Parathyroid adenoma (tissue), 2 donors: ENCODE results near the gene RNF144A.

Source experiments
- H2AFZ ChIP-seq: fragments of 300-600 bp; sonication (generic); one replicate; pipeline ENCODE4 v1.7.0; 2017; ENCODE audit warnings: antibody characterized with exemption, mild to moderate bottlenecking
- H3K27ac ChIP-seq: fragments of 300-600 bp; sonication (generic); one replicate; pipeline ENCODE4 v1.7.0; 2017
- H3K27me3 ChIP-seq: fragments of 300-600 bp; sonication (generic); one replicate; pipeline ENCODE4 v1.7.0; 2017; ENCODE audit warnings: low read length; ENCODE audit not compliant: control insufficient read depth, insufficient read depth
- H3K36me3 ChIP-seq: fragments of 300-600 bp; sonication (generic); one replicate; pipeline ENCODE4 v1.7.0; 2017; ENCODE audit warnings: low read length; ENCODE audit not compliant: control insufficient read depth, insufficient read depth
- H3K4me1 ChIP-seq: fragments of 300-600 bp; sonication (generic); one replicate; pipeline ENCODE4 v1.7.0; 2017; ENCODE audit warnings: control low read depth
- H3K4me2 ChIP-seq: fragments of 300-600 bp; sonication (generic); one replicate; pipeline ENCODE4 v1.7.0; 2017; ENCODE audit warnings: low read length
- H3K4me3 ChIP-seq: fragments of 300-600 bp; sonication (generic); one replicate; pipeline ENCODE4 v1.7.0; 2017; ENCODE audit warnings: low read depth, low read length
- H3K79me2 ChIP-seq: fragments of 300-600 bp; sonication (generic); one replicate; pipeline ENCODE4 v1.7.0; 2017; ENCODE audit warnings: control low read depth
- H3K9ac ChIP-seq: fragments of 300-600 bp; sonication (generic); one replicate; pipeline ENCODE4 v1.7.0; 2017; ENCODE audit warnings: mild to moderate bottlenecking
- H3K9me3 ChIP-seq: fragments of 300-600 bp; sonication (generic); one replicate; pipeline ENCODE4 v1.7.0; 2017; ENCODE audit warnings: low read length; ENCODE audit not compliant: control insufficient read depth
- TF ChIP-seq, protein P1 (sequence below): fragments of 300-600 bp; sonication (generic); IDR thresholded peaks from one replicate; pipeline ENCODE4 v1.7.0; 2017; ENCODE audit warnings: antibody characterized with exemption, mild to moderate bottlenecking
- donor health status: primary hyperparathyroidism.

Gene RNF144A

DNA sequence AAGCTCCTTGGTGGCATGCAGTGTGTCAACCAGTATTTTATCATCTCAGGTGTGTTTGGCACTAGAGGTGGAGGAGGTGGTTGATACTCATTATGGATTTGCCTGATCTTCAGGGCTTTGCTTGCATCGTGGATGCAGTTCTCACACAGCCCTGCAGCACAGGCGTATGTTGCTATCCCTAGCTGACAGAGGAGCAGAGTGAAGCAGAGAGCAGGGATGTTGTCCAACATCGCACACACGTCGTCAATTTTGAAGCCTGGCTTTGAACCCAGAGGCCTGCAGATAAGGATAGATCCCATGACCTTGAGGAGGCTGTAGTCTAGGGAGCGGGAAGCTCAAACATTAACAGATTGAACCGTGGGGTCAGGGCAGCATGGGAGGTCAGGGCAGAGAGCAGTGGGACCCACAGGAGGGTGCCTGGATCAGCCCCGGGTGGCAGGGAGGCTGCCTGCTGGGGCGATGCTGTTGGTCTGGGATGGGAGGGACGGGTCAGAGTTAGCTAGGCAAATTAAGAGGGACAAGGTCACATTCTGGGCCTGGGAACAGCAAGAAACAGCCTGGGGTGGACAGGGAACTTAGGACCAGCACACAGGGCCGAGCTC, 4.2 kb downstream of the RNF144A start:
- H3K27me3 ChIP-seq, result no peaks in the 10 kb centered on the region
- H3K4me3 ChIP-seq, result no peak overlapping the region
- TF ChIP-seq, protein P1, sequence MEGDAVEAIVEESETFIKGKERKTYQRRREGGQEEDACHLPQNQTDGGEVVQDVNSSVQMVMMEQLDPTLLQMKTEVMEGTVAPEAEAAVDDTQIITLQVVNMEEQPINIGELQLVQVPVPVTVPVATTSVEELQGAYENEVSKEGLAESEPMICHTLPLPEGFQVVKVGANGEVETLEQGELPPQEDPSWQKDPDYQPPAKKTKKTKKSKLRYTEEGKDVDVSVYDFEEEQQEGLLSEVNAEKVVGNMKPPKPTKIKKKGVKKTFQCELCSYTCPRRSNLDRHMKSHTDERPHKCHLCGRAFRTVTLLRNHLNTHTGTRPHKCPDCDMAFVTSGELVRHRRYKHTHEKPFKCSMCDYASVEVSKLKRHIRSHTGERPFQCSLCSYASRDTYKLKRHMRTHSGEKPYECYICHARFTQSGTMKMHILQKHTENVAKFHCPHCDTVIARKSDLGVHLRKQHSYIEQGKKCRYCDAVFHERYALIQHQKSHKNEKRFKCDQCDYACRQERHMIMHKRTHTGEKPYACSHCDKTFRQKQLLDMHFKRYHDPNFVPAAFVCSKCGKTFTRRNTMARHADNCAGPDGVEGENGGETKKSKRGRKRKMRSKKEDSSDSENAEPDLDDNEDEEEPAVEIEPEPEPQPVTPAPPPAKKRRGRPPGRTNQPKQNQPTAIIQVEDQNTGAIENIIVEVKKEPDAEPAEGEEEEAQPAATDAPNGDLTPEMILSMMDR, result no peak
- H3K36me3 ChIP-seq, result no peaks in the 10 kb centered on the region
- H3K27ac ChIP-seq, result peak overlapping the region; percentile 79
- H3K9me3 ChIP-seq, result no peaks in the 10 kb centered on the region
- H2AFZ ChIP-seq, result peak overlapping the region; percentile 17
- no peak overlapping the region for H3K9ac ChIP-seq
- H3K79me2 ChIP-seq, result peaks cover 35% of the 10 kb centered on the region
- no peak overlapping the region for H3K4me2 ChIP-seq
- H3K4me1 ChIP-seq, result peaks cover 70% of the 10 kb centered on the region

- H3K4me3 ChIP-seq, result no peak overlapping the region
- H3K4me1 ChIP-seq, result peaks cover 74% of the 10 kb centered on the region
- no peak overlapping the region for H3K9ac ChIP-seq
- H3K36me3 ChIP-seq, result no peaks in the 10 kb centered on the region
- no peak overlapping the region for H3K4me2 ChIP-seq
- peak overlapping the region; percentile 17 for H2AFZ ChIP-seq
- H3K27ac ChIP-seq, result peak overlapping the region; percentile 79
- peaks cover 31% of the 10 kb centered on the region for H3K79me2 ChIP-seq
- TF ChIP-seq, protein P1, result peak; percentile 53
- no peaks in the 10 kb centered on the region for H3K27me3 ChIP-seq
- H3K9me3 ChIP-seq, result no peaks in the 10 kb centered on the region
Observed at GRCh38 chr2:6922201-6922656, 5.0 kb downstream of the RNF144A start.

DNA sequence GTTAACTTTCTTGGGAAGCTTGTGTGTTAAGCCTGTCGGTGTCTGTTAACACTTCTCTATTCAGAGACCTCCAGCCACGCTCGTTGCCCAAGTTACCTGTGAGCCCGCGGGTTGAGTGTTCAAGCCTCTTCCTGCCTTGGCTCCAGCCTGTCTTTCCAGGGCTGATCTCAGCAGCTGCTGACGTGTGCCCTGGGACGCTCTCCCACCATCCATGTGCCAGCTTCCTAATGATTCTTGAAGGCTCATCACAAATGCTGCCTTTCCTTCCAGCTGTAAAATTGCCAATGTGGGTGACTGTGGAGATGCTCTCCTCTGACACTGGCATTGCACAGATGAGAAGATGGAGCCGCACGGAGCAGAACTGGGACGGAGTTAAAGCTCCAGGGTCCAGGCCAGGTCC, 6.1 kb downstream of the RNF144A start:
- H3K4me2 ChIP-seq, result no peak overlapping the region
- no peak overlapping the region for H3K4me3 ChIP-seq
- TF ChIP-seq, protein P1, result no peak
- peak overlapping the region; percentile 79 for H3K27ac ChIP-seq
- H3K36me3 ChIP-seq, result no peaks in the 10 kb centered on the region
- H3K79me2 ChIP-seq, result peaks cover 30% of the 10 kb centered on the region
- no peak overlapping the region for H2AFZ ChIP-seq
- H3K9ac ChIP-seq, result no peak overlapping the region
- peaks cover 82% of the 10 kb centered on the region for H3K4me1 ChIP-seq
- H3K27me3 ChIP-seq, result no peaks in the 10 kb centered on the region
- no peaks in the 10 kb centered on the region for H3K9me3 ChIP-seq

GRCh38 chr2:6924101-6924923, 7.1 kb downstream of the RNF144A start:
- H3K27ac ChIP-seq, result peak overlapping the region; percentile 79
- H3K9me3 ChIP-seq, result no peaks in the 10 kb centered on the region
- peaks cover 27% of the 10 kb centered on the region for H3K79me2 ChIP-seq
- TF ChIP-seq, protein P1, result no peak
- H3K4me3 ChIP-seq, result no peak overlapping the region
- H3K27me3 ChIP-seq, result no peaks in the 10 kb centered on the region
- no peaks in the 10 kb centered on the region for H3K36me3 ChIP-seq
- no peak overlapping the region for H3K9ac ChIP-seq
- no peak overlapping the region for H2AFZ ChIP-seq
- peaks cover 76% of the 10 kb centered on the region for H3K4me1 ChIP-seq
- no peak overlapping the region for H3K4me2 ChIP-seq
